ENCODE data around the gene CSTF1. TPM values are rescaled to one million over a fixed set of nuclear protein-coding genes. Genes with fewer than 3 reads are reported as not detected.
A peak's percentile ranks its signal among the peaks of the same experiment; 100 is the strongest.

Gene CSTF1
- total and polyA plus RNA-seq, 10 donors: 9.8 to 45.0 (median 28.5) TPM

DNA sequence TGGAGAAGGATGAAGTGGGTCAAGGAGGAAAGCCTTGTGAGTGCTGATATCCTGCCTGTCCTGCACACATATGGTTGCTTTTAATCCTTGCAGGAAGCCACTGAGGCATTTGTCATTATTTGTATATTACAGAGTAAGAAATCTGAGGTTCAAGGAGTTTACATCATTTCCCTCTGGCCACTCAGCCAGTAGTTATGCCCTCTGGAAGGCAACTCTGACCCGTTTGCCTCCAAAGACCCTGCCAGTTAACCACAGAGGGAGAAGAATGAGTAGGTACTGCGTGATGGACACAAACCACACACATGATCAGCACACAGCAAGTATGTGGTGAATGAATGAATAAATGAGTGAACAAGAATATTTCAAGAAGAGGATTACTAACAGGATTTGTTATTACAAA is 41.6 kb upstream of the CSTF1 start:
- Histone ChIP-seq H3K27me3 (replicated peaks in 1 of 7) (peaks cover 0 to 44% (median 0%) of the 10 kb centered on the region in 7 donors), H3K27ac (no peak overlapping the region)
- intact Hi-C loops (cut with DNase I; ENCODE audit: low total_unique reads): no loop called here

DNA sequence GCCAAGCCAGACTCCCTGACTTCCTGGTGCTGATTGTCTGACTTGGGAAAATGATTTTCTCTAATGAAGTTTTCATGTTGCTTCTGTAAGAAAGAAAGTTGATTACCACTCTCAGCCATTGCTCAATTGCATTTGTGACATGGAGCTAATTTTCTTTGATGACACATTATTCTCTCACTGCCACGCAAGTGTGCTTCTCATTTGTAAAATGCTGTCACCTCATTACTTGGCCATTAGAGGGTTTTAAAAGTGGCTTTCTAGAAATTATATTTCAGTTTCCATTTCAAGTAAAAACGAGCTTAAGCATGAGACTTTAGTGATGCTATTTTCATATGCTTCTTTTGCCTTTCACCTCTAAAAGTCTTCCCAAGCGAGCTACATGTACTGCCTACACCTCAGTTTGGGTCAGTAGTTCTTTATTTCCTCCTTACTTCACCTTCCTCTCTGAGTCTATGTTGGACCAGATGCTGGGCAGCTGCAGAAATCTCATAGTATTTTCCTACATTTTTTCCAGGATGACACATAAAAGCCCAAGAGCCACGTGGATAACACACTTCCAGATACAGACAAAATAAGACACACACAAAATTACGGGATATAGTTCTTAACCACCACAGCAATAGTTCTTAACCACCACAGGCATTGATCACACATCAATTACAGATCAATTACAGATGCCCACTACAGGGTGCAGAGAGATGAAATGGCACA is 39.9 kb upstream of the CSTF1 start:
- no peak for DNase-seq
- WGBS, 5 donors: 67 to 81% (median 72%) methylated on average over 5 of the region's 5 CpGs
- Histone ChIP-seq H3K4me1 (no peaks in the 10 kb centered on the region), H3K27me3 (replicated peaks in 1 of 7) (peaks cover 0 to 28% (median 0%) of the 10 kb centered on the region in 7 donors), H3K36me3 (no peaks in the 10 kb centered on the region), H3K27ac (no peak overlapping the region), H3K4me3 (no peak overlapping the region), H3K9me3 (no peaks in the 10 kb centered on the region)
- intact Hi-C loops (cut with DNase I; ENCODE audit: low total_unique reads): no loop called here
- TF ChIP-seq, protein P1, sequence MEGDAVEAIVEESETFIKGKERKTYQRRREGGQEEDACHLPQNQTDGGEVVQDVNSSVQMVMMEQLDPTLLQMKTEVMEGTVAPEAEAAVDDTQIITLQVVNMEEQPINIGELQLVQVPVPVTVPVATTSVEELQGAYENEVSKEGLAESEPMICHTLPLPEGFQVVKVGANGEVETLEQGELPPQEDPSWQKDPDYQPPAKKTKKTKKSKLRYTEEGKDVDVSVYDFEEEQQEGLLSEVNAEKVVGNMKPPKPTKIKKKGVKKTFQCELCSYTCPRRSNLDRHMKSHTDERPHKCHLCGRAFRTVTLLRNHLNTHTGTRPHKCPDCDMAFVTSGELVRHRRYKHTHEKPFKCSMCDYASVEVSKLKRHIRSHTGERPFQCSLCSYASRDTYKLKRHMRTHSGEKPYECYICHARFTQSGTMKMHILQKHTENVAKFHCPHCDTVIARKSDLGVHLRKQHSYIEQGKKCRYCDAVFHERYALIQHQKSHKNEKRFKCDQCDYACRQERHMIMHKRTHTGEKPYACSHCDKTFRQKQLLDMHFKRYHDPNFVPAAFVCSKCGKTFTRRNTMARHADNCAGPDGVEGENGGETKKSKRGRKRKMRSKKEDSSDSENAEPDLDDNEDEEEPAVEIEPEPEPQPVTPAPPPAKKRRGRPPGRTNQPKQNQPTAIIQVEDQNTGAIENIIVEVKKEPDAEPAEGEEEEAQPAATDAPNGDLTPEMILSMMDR (IDR thresholded peaks at IDR 0.05 in 8 of 11, conservative IDR thresholded peaks at IDR 0.05 in 3 of 11): no peak
- TF ChIP-seq POLR2AphosphoS5 (IDR thresholded peaks at IDR 0.05) (no peak), POLR2A (IDR thresholded peaks at IDR 0.05) (no peak)

More for the DNA sequence above, 41.6 kb upstream of the CSTF1 start:
- Histone ChIP-seq H3K4me3 (no peak overlapping the region), H3K36me3 (no peaks in the 10 kb centered on the region), H3K9me3 (no peaks in the 10 kb centered on the region), H3K4me1 (no peaks in the 10 kb centered on the region)
- DNase-seq: no peak
- WGBS, 5 donors: 37 to 67% (median 47%) methylated on average over 2 of the region's 2 CpGs
- no peak for TF ChIP-seq POLR2AphosphoS5 (IDR thresholded peaks at IDR 0.05)

DNA sequence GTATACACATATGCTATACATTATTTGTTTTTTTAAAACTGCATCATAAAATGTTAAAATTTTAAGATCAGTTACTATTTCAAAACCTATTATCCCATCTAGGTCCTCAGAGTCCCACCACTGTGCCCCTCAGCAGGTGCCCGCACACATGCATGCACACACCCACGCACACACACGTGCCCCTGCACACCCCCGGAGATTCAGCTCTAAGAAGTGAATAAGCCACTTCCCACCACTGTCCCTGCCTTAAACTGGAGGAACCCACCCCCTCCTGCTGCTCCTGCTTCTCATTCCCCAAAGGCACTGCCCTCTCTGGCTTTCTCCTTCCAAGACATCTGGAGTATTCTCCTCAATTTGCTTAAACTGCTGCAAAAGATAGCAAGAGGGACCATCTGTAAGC is 39.1 kb upstream of the CSTF1 start:
- 75 to 89% (median 82%) methylated on average over 4 of the region's 4 CpGs for WGBS, 5 donors
- no peak for TF ChIP-seq POLR2A (IDR thresholded peaks at IDR 0.05)
- TF ChIP-seq POLR2AphosphoS5 (IDR thresholded peaks at IDR 0.05): no peak
- TF ChIP-seq, protein P1 (IDR thresholded peaks at IDR 0.05 in 8 of 11, conservative IDR thresholded peaks at IDR 0.05 in 3 of 11): no peak
- H3K4me3 ChIP-seq: no peak overlapping the region
- H3K36me3 ChIP-seq: no peaks in the 10 kb centered on the region
- no peaks in the 10 kb centered on the region for H3K9me3 ChIP-seq
- intact Hi-C loops (cut with DNase I; ENCODE audit: low total_unique reads): no loop called here
- no peak for DNase-seq
- H3K27me3 ChIP-seq (replicated peaks in 1 of 7): peaks cover 0 to 19% (median 0%) of the 10 kb centered on the region in 7 donors
- H3K27ac ChIP-seq: no peak overlapping the region
- H3K4me1 ChIP-seq: peaks cover 0 to 6% (median 0%) of the 10 kb centered on the region in 6 donors

DNA sequence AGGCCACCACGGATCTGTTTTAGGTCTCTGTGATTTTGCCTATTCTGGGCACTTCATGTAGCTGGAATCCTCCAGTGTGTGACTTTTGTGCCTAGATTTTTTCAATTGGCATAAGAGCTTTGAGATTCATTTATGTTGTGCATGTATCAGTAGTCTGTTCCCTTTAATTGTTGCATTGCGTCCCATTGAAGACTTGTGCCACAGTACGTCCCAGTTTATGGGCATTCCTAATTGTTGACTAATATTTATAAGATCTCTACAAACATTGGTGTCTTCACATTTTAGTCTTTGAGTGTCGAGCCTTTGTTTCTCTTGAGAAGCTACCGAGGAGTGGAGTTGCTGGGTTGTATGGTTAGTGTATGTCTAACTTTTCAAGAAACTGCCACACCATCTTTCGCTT is 34.4 kb upstream of the CSTF1 start:
- Histone ChIP-seq H3K27me3 (replicated peaks in 1 of 7) (no peaks in the 10 kb centered on the region), H3K36me3 (no peaks in the 10 kb centered on the region), H3K4me1 (peaks cover 0 to 41% (median 23%) of the 10 kb centered on the region in 6 donors), H3K4me3 (peak overlapping the region in 5 of 8 donors; percentile 68 to 98 (median 88)), H3K27ac (no peak overlapping the region), H3K9me3 (no peaks in the 10 kb centered on the region)
- no peak for DNase-seq
- intact Hi-C loops (cut with DNase I; ENCODE audit: low total_unique reads): loop anchor here (5.0 kb wide), 1 partner anchor 39 kb away; no protein-coding TSS in a partner anchor
- TF ChIP-seq, protein P1 (IDR thresholded peaks at IDR 0.05 in 8 of 11, conservative IDR thresholded peaks at IDR 0.05 in 3 of 11): no peak
- TF ChIP-seq POLR2A (IDR thresholded peaks at IDR 0.05): no peak
- no peak for TF ChIP-seq POLR2AphosphoS5 (IDR thresholded peaks at IDR 0.05)
- WGBS, 5 donors: 73 to 84% (median 79%) methylated on average over 6 of the region's 6 CpGs
